AML-193 (cell line): ENCODE measurements around the gene ZBED1.
"Not testable (repeated sequence)": the region's sequence is repeated elsewhere in the genome, so short reads cannot be mapped to it uniquely, and the experiment has no call there.

Experiments used
- DNase-seq, 2 experiments: peaks; one replicate each; lab custom pipeline; 2025; lab: John Stamatoyannopoulos, UW

The ZBED1 gene

DNA sequence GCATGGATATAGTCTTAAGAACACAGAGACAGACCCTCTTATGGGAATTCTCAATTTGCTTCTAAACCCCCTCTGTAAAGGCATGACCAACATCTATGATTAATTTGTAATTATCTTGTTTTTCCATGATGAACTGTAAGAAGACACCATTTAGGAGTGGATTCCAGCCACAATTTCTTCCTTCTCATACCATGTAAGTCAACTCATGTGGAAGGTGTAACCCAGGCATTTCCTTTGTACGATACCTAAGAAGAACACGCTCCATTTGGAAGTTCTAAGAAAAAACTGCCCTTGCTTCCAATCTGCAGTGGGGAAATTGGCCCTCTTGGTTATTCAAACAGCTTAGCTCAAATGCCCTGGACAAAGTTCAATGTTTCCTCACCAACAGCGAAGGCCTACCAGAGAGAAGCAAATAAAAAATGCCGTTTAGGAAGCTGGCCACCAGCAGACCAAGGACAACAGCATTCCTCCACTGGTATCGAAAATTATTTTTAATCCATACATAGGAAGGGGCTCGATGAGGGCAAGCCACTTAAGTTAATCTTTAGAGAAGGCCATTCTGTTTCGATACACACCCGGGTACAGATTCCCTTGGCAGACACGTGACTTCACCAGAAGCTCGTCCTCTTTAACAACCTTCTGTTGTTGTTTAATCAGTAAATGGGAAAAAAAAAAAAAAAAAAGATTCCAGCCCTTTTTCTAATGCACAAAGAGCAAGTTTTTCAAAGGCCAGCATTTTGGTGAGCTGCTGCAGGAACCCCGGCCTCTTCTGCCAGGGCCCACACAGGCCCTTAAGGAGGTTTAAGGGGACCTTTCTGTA, 2.6 kb downstream of the ZBED1 start:
- no peak for DNase-seq

DNA sequence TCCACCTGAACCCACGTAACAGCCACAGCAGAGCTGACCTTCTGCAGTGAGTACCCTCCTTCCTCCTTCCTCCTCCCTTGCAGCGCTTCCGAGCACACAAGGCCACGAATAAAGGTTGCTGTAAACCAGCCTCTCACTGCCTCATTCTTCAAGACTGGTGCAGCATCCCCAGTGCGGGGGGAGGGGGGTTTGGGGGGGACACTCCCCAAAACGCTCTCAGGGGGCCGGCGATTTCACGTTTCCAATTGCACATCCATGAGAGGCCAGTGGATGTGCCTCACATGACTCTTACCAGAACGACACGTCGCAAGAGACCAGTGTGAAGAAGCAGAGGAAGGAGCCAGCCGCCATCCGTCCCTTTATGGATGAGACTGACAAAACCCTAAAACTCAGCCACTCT, 5.2 kb downstream of the ZBED1 start:
- DNase-seq, result no peak

DNA sequence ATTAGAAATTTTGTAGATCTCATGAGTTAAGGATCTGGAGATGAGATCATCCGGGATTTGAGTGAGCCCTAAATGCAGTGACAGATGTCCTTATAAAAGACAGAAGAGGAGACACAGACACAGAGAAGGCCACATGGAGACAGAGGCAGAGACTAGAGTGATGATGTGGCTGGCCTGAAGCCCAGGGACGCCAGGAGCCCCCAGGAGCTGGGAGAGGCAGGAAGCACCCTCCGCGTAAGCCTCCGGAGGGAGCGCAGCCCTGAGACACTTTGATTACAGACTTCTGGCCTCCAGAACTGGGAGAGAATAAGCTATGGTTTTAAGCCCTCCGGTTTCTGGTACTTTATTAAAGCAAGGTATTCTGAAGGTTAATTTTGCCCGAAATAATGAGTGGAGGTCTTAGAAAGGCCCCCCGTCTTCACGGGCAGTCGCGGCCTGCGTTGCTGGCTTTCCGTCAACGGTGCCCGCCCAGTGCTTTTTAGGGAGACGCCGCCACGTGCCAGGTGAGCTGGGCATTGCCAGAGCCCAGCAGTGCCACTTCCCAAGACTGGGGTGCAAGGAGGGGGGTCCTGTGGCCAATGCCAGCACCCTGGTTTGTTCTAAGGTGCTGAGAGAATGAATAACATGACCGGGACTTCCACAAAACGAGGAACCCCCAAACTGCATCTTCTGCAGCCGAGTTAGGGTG, 8.1 kb downstream of the ZBED1 start:
- no peak for DNase-seq

DNA sequence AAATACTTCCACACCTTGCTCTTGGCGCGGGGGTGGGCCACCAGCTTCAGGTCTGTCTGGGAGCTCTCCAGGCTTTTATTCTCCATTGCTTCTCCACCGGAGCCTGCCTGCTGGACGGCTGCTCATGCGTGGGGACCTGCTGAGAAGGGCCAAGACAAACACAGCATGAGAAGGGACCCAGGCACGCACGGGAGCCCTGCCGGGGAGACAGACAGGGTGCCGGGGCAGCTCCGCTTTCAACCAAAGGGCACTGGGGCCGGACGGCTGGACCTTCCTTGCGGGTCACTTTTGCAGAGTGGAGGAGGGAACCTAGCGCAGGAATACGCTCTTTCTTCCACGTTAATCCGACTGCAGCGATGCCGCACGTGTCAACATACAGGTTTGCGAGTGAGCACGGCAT, 10.1 kb downstream of the ZBED1 start:
- no peak for DNase-seq

DNA sequence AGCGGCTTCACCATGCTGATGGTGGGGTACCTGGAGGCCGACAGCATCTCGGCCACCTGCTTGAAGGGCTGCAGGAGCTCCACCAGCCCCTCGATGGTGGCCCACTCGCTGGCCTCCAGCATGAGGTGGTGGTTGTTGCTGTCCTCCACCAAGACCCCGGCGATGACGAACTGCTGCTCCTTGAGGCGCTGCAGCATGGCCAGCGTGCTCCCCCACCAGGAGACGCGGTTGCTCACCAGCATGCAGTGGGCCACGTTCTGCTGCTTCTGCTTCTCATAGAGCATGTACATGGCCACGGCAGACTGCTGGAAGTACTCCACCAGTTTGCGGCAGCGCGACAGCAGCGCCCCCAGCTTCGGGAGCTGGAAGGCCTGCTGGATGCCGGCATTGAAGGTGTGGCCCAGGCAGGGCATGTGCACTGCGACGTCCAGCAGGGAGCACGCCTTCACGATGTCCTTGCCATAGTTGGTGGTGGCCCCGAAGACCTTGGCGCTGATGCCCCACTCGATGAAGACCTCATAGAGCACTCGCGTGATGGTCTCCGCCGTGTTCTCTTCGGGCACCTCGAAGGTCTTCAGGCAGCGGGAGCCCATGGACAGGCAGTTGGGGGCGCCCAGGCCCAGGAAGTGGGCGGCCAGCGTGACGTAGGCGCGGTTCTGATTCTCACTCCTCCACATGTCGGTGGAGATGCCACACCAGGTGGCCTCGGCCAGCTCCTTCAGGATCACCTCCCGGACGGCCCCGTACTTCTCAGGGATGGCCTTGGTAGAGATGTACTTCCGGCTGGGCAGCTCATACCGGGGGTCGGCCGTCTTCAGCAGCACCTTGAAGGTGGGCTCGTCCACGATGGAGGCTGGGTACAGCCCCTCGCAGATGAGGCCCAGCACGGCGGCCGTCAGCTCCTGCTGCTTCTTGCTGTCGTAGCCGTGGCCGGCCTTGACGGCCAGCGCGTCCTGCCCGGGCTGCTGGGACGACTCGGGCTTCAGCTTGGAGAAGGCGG, 11.0 kb downstream of the ZBED1 start:
- no peak for DNase-seq

DNA sequence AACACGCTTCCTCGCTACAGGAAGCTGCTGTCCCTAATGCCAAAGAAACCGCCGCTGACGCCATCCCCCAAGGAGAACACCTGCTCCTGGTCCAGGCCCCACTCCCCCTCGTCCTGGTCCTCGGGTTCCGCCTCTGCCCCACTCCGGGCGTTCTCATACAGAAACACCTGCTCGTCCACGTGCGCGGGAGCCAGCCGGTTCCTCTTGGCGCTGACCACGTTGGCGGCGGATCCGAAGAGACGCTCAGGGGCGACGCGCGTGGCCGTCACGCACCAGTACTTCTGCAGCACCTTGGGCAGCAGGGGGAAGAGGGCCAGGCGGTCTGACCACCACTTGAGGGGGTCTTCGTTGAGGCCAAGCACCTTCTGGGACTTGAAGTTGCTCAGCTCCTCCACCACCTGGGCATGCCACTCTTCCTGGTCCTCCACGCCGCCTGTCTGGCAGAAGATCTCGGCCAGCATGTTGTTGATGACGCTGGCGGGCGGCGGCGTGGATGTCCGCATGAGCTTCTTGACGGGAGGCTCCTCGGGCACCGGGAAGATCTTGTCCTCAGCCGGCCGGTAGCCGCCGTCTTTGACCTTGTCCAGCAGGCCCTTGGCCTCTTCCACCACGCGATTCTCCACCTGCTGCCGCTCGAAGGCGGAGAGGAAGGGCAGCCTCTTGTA, 12.0 kb downstream of the ZBED1 start:
- no peak for DNase-seq

DNA sequence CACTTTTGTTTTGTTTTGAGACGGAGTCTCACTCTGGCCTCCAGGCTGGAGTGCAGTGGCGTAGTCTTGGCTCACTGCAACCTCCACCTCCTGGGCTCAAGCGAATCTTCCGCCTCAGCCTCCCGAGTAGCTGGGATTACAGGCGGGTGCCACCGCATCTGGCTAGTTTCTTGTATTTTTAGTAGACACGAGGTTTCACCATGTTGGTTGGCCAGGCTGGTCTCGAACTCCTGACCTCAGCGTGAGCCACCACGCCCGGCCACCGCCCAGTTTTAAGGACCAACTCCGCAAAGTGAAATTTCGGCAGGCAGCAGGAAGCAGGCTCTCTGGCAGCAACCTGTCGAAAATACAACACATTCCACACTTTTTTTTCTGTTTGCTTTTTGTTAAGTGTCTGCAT, 13.4 kb downstream of the ZBED1 start:
- no peak for DNase-seq

DNA sequence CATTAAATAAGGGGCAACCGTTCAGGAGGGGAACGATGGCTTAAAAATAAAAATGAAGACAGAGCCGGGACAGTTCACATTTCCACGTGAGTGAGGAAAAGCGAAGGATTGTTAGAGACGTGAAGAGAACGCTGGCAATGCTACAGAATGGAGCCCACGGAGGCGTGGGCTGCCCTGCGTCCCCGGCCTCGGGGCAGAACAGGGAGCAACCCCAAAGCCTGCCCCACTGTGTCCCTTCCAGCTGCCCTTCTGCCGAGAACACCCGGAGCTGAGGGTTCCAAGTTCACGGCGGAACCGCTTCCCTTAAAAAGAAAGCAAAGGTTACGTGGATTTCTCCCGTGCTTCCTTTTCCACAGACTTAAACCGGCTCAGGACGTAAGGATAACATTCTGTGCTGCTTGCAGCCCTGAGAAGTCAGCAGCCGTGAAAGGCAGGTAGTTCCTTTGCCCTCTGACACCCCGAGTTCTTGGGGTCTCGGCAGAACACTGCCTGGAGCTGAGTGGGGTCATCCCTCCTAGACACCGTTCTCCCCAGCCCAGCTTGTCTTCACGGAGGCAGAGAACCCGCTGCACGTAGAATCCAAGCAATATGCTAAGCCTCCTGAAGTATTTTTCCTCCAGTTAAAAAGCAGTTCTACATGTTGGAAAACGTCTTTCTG, 14.2 kb downstream of the ZBED1 start:
- DNase-seq, result no peak

DNA sequence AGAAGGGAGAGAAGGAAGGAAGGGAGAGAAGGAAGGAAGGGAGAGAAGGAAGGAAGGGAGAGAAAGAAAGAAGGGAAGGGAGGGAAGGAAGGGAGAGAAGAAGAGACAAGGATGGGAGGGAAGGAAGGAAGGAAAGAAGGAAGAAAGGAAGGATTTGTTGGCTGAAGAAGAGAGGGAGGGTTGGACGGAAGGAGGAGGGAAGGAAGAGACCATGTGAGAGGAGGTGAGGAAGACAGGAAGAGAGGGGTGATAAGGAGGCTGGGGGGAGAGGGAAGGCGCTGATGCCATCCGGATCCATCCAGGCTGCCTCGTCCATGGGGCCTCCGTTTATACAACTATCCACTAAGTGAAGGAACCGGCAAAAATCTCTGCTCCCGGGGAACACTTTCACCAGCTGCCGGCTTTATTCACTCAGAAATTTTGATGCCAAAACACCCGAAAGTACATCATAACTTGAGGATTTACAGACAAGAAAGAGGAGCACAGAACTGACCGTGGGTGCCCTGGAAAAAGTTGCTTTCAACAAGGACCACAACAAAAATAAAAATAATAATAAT, 14.9 kb downstream of the ZBED1 start:
- DNase-seq, result no peak

DNA sequence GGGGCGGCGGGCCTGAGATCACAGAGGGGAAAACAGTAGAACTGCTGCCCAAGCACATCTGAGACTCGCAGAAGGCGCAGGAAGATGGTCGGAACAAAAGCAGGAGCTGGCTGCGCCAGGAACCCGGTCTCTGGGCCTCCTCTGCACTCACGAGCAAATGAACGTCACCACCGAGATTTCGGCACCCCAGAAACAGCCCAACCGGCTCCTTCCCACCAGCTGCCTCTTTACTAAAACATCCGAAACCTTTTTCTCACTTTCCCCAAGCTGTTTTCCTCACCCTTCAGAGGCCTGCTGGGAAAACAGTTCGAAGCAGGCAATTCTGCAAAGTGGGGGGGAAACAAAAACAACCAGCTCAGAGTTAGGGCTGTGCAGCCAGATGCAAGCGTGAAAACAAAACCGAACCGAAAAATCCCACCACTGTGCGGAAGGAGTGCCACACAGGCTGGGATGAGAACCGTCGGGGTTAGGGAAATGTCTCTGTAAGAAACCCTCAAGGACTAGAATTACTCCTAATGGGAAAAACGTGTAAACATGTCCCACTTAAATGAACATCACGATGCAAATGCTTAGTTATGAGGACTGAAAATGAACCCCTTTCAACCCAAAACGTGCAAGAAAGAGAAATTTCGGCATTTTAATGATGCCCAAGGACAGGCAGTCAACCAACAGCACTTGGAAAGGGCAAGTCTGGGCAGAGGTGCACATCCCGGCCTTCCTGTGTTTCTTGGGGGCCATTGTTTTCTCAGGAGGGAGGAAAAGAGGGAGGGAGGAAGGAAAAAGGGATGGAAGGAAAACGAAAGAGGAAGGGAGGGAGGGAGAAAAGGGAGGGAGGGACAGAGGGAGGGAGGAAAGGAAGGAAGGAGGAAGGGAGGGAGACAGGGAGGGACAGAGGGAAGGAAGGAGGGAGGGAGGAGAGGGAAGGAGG, 15.8 kb downstream of the ZBED1 start:
- no peak for DNase-seq

DNA sequence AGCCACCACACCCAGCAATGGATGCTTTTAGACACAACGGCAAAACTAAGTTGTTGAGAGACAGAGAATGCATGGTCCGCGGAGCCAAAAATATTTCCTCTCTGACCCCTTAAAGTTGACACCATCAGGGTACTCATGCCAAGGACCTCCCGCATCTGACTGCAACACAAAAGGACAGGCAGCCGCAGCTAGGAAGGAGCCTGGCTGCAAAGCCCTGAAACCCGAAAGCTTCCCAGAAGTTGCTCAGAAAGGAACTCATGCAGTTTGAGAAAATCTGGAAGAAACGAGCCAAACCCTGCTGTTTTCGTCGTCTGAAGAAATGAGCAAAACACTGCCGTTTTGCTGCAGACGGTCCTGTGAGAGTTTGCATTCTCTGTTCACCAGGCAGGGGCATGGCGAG, 16.5 kb downstream of the ZBED1 start:
- no peak for DNase-seq

DNA sequence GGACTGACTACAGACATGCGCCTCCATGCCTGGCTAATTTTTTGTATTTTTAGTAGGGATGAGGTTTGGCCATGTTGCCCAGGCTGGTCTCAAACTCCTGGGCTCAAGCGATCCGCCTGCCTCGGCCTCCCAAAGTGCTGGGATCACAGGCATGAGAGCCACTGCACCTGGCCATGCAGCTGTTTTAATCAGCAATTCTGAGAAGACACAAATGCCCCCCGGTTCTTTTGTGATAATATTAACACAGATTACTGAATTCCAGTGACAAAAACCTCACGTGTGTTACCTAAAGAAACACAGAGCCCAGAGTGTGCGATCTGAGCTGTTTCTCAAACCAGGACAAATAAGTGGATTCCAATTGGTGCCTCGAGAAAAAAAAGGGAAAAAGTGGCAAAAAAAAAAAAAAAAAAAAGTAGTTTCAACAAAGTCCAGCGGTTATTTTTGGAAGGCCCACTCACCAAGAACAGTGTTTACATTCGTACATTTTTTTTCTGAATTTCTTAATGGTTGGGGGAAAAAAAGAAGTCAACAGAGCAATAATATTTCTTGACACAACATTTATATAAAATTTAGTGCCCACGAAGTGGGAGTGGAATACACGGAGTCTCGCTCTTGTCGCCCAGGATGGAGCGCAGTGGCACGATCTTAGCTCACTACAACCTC, 17.2 kb downstream of the ZBED1 start:
- DNase-seq, result no peak

DNA sequence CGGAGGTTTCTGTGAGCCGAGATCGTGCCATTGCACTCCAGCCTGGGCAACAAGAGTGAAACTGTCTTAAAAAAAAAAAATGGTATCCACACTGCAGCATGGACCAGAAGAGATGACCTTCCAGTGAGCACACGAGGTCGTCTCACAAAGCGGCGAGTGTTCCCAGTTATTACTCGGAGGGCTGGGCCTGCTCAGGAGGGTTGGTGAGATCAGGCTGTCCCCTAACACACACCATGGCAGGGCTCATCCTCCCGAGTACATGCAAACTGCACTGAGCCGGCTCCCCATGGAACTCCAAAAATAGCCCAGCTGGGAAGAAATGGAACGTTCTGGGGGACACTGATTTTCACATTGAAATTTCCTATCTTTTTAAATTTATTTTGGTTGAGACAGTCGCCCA, 19.2 kb downstream of the ZBED1 start:
- DNase-seq, result not testable (repeated sequence)

DNA sequence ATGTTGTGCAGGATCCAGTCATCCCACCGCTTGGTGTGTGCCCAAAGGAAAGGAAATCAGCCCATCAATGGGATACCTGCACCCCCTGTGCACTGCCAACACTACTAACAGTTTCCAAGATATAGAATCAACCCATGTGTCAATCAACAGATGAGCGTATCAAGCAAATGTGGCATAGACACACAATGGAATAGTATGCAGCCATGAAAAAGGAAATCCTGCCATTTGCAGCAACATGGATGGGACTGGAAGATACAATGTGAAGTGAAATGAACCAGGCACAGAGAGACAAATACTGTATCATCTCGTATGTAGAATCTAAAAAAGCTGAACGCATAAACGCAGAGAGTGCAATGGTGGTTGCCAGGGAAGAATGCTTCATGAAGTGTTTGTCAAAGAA, 20.8 kb downstream of the ZBED1 start:
- DNase-seq, result not testable (repeated sequence)

DNA sequence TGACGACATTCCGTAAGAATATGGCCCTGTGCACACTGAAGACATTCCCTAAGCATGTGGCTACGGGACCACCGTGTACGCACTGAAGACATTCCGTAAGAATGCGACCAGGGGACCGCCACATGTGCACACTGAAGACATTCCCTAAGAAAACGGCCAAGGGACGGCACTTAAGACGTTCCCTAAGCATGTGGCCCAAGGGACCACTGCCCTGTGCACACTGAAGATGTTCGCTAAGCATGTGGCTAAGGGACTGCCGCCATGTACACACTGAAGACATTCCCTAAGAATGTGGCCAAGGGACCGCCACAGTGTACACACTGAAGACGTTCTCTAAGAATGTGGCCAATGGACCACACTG, 21.4 kb downstream of the ZBED1 start:
- DNase-seq, result no peak

DNA sequence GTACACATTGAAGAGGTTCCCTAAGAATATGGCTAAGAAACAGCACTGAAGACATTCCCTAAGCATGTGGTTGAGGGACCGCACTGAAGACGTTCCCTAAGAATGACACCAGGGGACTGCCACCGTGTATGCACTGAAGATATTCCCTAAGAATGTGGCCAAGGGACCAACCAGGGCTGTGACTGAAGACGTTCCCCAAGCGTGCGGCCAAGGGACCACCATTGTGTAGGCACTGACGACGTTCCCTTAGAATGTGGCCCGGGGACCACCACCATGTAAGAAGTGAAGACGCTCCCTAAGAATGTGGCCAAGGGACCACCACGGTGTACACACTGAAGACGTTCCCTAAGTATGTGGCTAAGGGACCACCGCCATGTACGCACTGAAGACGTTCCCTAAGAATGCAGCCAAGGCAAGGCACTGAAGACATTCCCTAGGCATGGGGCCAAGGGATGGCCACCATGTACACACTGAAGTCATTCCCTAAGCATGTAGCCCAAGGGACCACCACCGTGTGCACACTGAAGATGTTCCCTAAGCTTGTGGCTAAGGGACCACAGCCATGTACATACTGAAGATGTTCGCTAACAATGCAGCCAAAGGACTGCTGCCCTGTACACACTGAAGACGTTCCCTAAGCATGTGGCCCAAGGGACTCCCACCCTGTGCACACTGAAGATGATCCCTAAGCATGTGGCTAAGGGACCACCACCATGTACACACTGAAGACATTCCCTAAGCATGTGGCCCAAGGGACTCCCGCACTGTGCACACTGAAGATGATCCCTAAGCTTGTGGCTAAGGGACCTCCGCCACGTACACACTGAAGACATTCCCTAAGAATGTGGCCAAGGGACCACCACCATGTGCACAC, 22.0 kb downstream of the ZBED1 start:
- no peak for DNase-seq

DNA sequence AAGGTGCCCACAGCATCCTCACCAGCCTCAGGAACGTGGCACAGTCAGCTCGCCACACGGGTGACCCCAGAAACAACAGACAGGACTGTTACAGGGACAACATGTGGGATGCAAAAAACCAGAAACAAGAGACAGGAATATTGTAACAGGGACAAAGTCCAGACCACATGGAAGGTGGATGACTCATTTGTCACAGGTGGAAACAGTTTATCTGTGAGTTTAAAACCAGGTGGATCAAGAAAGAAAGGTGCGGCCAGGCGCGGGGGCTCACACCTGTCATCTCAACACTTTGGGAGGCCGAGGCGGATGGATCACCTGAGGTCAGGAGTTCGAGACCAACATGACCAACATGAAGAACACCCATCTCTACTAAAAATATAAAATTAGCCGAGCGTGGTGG, 23.5 kb downstream of the ZBED1 start:
- DNase-seq, result not testable (repeated sequence)

DNA sequence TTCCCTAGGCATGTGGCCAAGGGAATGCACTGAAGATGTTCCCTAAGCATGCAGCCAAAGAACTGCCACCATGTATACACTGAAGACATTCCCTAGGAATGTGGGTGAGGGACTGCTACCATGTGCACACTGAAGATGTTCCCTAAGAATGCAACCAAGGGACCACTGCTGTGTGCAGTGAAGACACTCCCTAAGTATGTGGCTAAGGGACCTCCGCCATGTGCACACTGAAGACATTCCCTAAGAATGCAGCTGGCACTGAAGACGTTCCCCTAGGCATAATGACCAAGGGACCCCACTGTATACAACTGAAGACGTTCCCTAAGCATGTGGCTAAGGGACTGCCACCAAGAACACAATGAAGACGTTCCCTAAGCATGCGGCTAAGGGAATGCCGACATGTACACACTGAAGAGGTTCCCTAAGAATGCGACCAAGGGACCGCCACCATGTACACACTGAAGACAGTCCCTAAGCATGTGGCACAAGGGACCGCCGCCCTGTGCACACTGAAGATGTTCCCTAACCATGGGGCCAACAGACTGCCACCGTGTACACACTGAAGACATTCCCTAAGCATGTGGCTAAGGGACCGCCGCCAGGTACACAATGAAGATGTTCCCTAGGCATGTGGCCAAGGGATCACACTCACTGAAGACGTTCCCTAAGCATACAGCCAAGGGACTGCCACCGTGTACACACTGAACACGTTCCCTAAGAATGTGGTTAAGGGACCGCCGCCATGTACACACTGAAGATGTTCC, 25.6 kb downstream of the ZBED1 start:
- no peak for DNase-seq
